GM12878 (cell line): ENCODE measurements around the gene KIF3A. TPM values are rescaled to one million over a fixed set of nuclear protein-coding genes. Genes with fewer than 3 reads are reported as not detected.

Experiments used
- ATAC-seq: fragments of 200-7000 bp; cut with Tn5 transposase; 3 replicates; pipeline ENCODE4 v1.9.1; 2020; ENCODE audit warnings: mild to moderate bottlenecking, moderate library complexity
- BruUV-seq: library from RNA; stranded (reverse); fragments of 400-500 nt; replicated peaks from 2 replicates; lab custom pipeline; 2021; lab: Mats Ljungman, UMichigan
- CTCF ChIA-PET: fragments of 300-600 bp; sonication (Branson Sonifier 250); formaldehyde crosslinking; extraction: SDS; loops from one replicate; lab custom pipeline; 2021; ENCODE audit warnings: inconsistent platforms; lab: Yijun Ruan, JAX
- POLR2A ChIA-PET: fragments of 350-600 bp; formaldehyde crosslinking; extraction: SDS; loops from one replicate; lab custom pipeline; 2021; ENCODE audit warnings: inconsistent platforms; lab: Charles Lee
- RAD21 ChIA-PET: fragments of 300-600 bp; sonication (Branson Sonifier 250); formaldehyde crosslinking; loops from one replicate; lab custom pipeline; 2023; ENCODE audit warnings: antibody characterized with exemption; ENCODE audit not compliant: unreplicated experiment; lab: Charles Lee
- SMC1A ChIA-PET: fragments of 300-600 bp; sonication (Branson Sonifier 250); formaldehyde crosslinking; loops from one replicate; lab custom pipeline; 2023; ENCODE audit not compliant: unreplicated experiment, uncharacterized antibody; lab: Charles Lee
- DNase-seq: peaks from one replicate; pipeline ENCODE4 v3.0.0-alpha.2; 2011; ENCODE audit warnings: low read depth, low spot score
- FAIRE-seq: peaks from 3 replicates; lab custom pipeline; 2011; peaks lifted over from hg19 to GRCh38; lab: Jason Lieb, UNC
- H2AFZ ChIP-seq: 2 replicates; pipeline ENCODE4 v1.6.0; 2011; ENCODE audit warnings: low read depth, low read length, control low read depth; ENCODE audit not compliant: control insufficient read depth
- H3K27ac ChIP-seq: 2 replicates; pipeline ENCODE4 v1.5.1; 2011; ENCODE audit warnings: control low read depth; ENCODE audit not compliant: control insufficient read depth, insufficient read depth
- H3K27me3 ChIP-seq, 2 experiments: replicated peaks in 1 of 2; 2 replicates each; pipeline versions ENCODE4 v1.6.0 to v1.6.1; 2011; ENCODE audit warnings: low read length in 1 of 2; ENCODE audit not compliant: control insufficient read depth in 2 of 2, insufficient read depth in 2 of 2
- H3K36me3 ChIP-seq, 2 experiments: 2 replicates each; pipeline ENCODE4 v1.5.1; 2011; ENCODE audit warnings: low read length in 1 of 2; ENCODE audit not compliant: control insufficient read depth in 2 of 2, insufficient read depth in 2 of 2
- H3K4me1 ChIP-seq: 2 replicates; pipeline ENCODE4 v1.6.1; 2011; ENCODE audit warnings: mild to moderate bottlenecking, low read length, moderate library complexity, mixed read lengths; ENCODE audit not compliant: control insufficient read depth, insufficient read depth
- H3K4me2 ChIP-seq: 2 replicates; pipeline ENCODE4 v1.6.0; 2011; ENCODE audit warnings: control low read depth; ENCODE audit not compliant: control insufficient read depth, insufficient read depth
- H3K4me3 ChIP-seq: fragments of 200-600 bp; sonication (generic); 2 replicates; pipeline ENCODE4 v1.5.1; 2016
- H3K79me2 ChIP-seq: 2 replicates; pipeline ENCODE4 v1.6.0; 2011; ENCODE audit warnings: low read length; ENCODE audit not compliant: control insufficient read depth, insufficient read depth
- H3K9ac ChIP-seq: 2 replicates; pipeline ENCODE4 v1.8.0; 2011; ENCODE audit warnings: low read length, control low read depth, mixed read lengths; ENCODE audit not compliant: control insufficient read depth, insufficient read depth
- H3K9me3 ChIP-seq: replicated peaks from 3 replicates; pipeline ENCODE4 v1.5.1; 2011; ENCODE audit warnings: mild to moderate bottlenecking, low read length; ENCODE audit not compliant: control insufficient read depth, insufficient read depth
- H4K20me1 ChIP-seq: 2 replicates; pipeline ENCODE4 v1.6.0; 2011; ENCODE audit not compliant: control insufficient read depth, insufficient read depth
- ATF7 ChIP-seq: fragments of 450-650 bp; IDR thresholded peaks from 2 replicates; pipeline ENCODE4 v1.6.1; 2016; ENCODE audit warnings: low read depth, mild to moderate bottlenecking
- BCL11A ChIP-seq: IDR thresholded peaks from 2 replicates; pipeline ENCODE4 v1.6.1; 2011; ENCODE audit warnings: low read depth, low read length
- CBX3 ChIP-seq: fragments of 200-600 bp; sonication (generic); IDR thresholded peaks from 2 replicates; pipeline ENCODE4 v1.6.1; 2016; ENCODE audit warnings: low read depth, borderline replicate concordance
- EED ChIP-seq: sonication (generic); IDR thresholded peaks from 2 replicates; pipeline ENCODE4 v1.6.1; 2016; ENCODE audit warnings: antibody characterized with exemption, low read depth
- ETV6 ChIP-seq, 2 experiments: fragments of 450-650 bp in 1 of 2; IDR thresholded peaks in 1 of 2; conservative IDR thresholded peaks in 1 of 2; 2 replicates each; pipeline ENCODE4 v1.6.1; 2014; ENCODE audit warnings: antibody characterized with exemption in 1 of 2, borderline replicate concordance in 1 of 2, low read depth in 1 of 2, mild to moderate bottlenecking in 1 of 2, moderate library complexity in 1 of 2
- IKZF1 ChIP-seq: fragments of 450-650 bp; conservative IDR thresholded peaks from 2 replicates; pipeline ENCODE4 v1.6.1; 2017; ENCODE audit warnings: antibody characterized with exemption, mild to moderate bottlenecking
- KLF5 ChIP-seq: fragments of 450-650 bp; IDR thresholded peaks from 2 replicates; pipeline ENCODE4 v1.6.1; 2014; ENCODE audit warnings: mild to moderate bottlenecking; ENCODE audit not compliant: partially characterized antibody
- MTA2 ChIP-seq: fragments of 450-650 bp; IDR thresholded peaks from 2 replicates; pipeline ENCODE4 v1.6.1; 2016; ENCODE audit warnings: low read depth, mild to moderate bottlenecking, moderate library complexity
- MYB ChIP-seq: fragments of 150-350 bp; IDR thresholded peaks from 2 replicates; pipeline ENCODE4 v1.6.1; 2014; ENCODE audit warnings: mild to moderate bottlenecking, low read depth, low read length, borderline replicate concordance
- NFYA ChIP-seq: IDR thresholded peaks from 2 replicates; pipeline ENCODE4 v1.6.1; 2011; ENCODE audit warnings: low read depth, mild to moderate bottlenecking, low read length, improper control_type of control experiment, borderline replicate concordance
- PAX5 ChIP-seq: IDR thresholded peaks from 2 replicates; pipeline ENCODE4 v1.6.1; 2011; ENCODE audit warnings: low read depth, low read length, borderline replicate concordance
- SKIL ChIP-seq: fragments of 450-650 bp; IDR thresholded peaks from 2 replicates; pipeline ENCODE4 v1.6.1; 2017; ENCODE audit warnings: mild to moderate bottlenecking, low read depth, inconsistent platforms; ENCODE audit not compliant: poor library complexity, severe bottlenecking
- ZNF274 ChIP-seq: IDR thresholded peaks from one replicate; pipeline ENCODE4 v1.8.0; 2011; ENCODE audit not compliant: insufficient read length, insufficient read depth
- WGBS: methylation state at CpG from one replicate; pipeline ENCODE4 v1.1.6; 2016; ENCODE audit warnings: low lambda C conversion rate; ENCODE audit not compliant: insufficient replicate concordance, insufficient coverage; ENCODE audit errors: missing lambda C conversion rate; 5-methylcytosine and 5-hydroxymethylcytosine counted together
- in situ Hi-C: fragments of 300-500 bp; cut with MboI; formaldehyde crosslinking; loops from 9 replicates; pipeline ENCODE4 v1.14.3; 2018; ENCODE audit warnings: mixed read lengths
- intact Hi-C: fragments of 100-400 bp; cut with micrococcal nuclease; formaldehyde crosslinking; loops from one replicate; pipeline ENCODE4 v1.14.2; 2022; ENCODE audit not compliant: unreplicated experiment
- polyA plus RNA-seq, 11 experiments: library from polyadenylated mRNA; depleted of rRNA in 4 of 11; unstranded in 6 of 11; stranded (reverse) in 5 of 11; fragments of >200 nt; fragmentation: Nextera tagmentation in 4 of 11; fragmentation: Illumina TruSeq in 1 of 11; extraction: Ambion mirVana in 4 of 11; extraction: Trizol in 1 of 11; gene quantifications; 1 replicate in 1 of 11; 2 replicates in 10 of 11; pipeline versions ENCODE4 v1.2.1 to v1.2.3, GENCODE V29; 2011 to 2016; ENCODE audit warnings: inconsistent platforms in 2 of 11, missing spikeins in 2 of 11, low read depth in 1 of 11
- total RNA-seq, 4 experiments: library from RNA; depleted of rRNA in 3 of 4; stranded (reverse); fragments of >200 nt in 3 of 4; fragmentation: Illumina TruSeq in 1 of 4; extraction: Trizol in 1 of 4; gene quantifications; 2 replicates each; pipeline versions ENCODE4 v1.2.1 to v1.2.3, GENCODE V29; 2013 to 2021

Gene KIF3A
- total and polyA plus RNA-seq, 10 of the 15 experiments (the other 5 are each of a cell fraction or from before 2014, with no cell fraction given): 2.7 to 36.5 (median 10.0) TPM

GRCh38 chr5:132661231-132662003, 75.9 kb downstream of the KIF3A start (continued):
- TF ChIP-seq ETV6 (conservative IDR thresholded peaks at IDR 0.05 in 1 of 2, IDR thresholded peaks at IDR 0.05 in 1 of 2; ENCODE audit: borderline replicate concordance in 1 of 2, low read depth in 1 of 2): 0 out of 4 replicates have a peak, but pooled peaks of 1 of the 2 experiments have one; percentile 7
- TF ChIP-seq KLF5: no peak
- peak; percentile 76 for TF ChIP-seq EED
- TF ChIP-seq IKZF1: peak; percentile 95
- peak; percentile 59 for TF ChIP-seq ATF7
- TF ChIP-seq BCL11A: peak; percentile 36; the same call in 1 of the 2 replicates

GRCh38 chr5:132659598-132660493, 77.5 kb downstream of the KIF3A start:
- no peaks in the 10 kb centered on the region for H3K79me2 ChIP-seq
- H3K4me3 ChIP-seq: no peak overlapping the region
- ChIA-PET POLR2A (interaction anchor here (0.6 to 10.8 kb wide), 13 partner anchors 11 to 246 kb away, joined by 3 to 118 read pairs (median 4); partner anchors contain the start of genes IL4 and KIF3A), SMC1A (interaction anchor here (0.6 to 12.1 kb wide), 15 partner anchors 15 to 225 kb away, joined by 3 to 156 read pairs (median 5); partner anchors contain the start of genes IL4 and KIF3A), RAD21 (interaction anchor here (0.6 to 9.2 kb wide), 17 partner anchors 15 to 446 kb away, joined by 3 to 148 read pairs (median 6); partner anchors contain the start of genes CCNI2, IL4 and SOWAHA), CTCF (interaction anchor here (0.9 to 7.0 kb wide), 11 partner anchors 15 to 273 kb away, joined by 3 to 58 read pairs (median 7); partner anchors contain the start of genes IL4 and KIF3A)
- H3K4me2 ChIP-seq: peak overlapping the region; percentile 45; the same call in 1 of the 2 replicates
- in situ Hi-C loops: no loop called here
- peak overlapping the region; percentile 50 for H2AFZ ChIP-seq
- intact Hi-C loops: loop anchor here (2.0 to 5.0 kb wide), 7 partner anchors 19 to 238 kb away; partner anchors contain the start of genes GDF9 and UQCRQ
- no peak for DNase-seq
- H3K27me3 ChIP-seq: no peaks in the 10 kb centered on the region
- H3K9ac ChIP-seq: peak overlapping the region; percentile 42
- peaks cover 74% of the 10 kb centered on the region for H3K4me1 ChIP-seq
- H3K9me3 ChIP-seq: no peaks in the 10 kb centered on the region
- peak; percentile 57 for FAIRE-seq
- 75% methylated on average over 23 of the region's 23 CpGs for WGBS
- BruUV-seq: no TSS peak
- peak overlapping the region; percentile 96 for H3K27ac ChIP-seq
- ATAC-seq: no peak
- H3K36me3 ChIP-seq: no peaks in the 10 kb centered on the region
- H4K20me1 ChIP-seq: no peaks in the 10 kb centered on the region
- TF ChIP-seq ZNF274: no peak
- TF ChIP-seq MYB: no peak
- no peak for TF ChIP-seq PAX5
- TF ChIP-seq SKIL: peak; percentile 20
- no peak for TF ChIP-seq NFYA
- TF ChIP-seq MTA2: 0 out of 2 replicates have a peak, but pooled peaks have one; percentile 20
- no peak for TF ChIP-seq CBX3
- peak; percentile 69 for TF ChIP-seq EED
